Left renal cortex interstitium (tissue), 4 donors: ENCODE measurements around the gene NFYB. TPM values are rescaled to one million over a fixed set of nuclear protein-coding genes. Genes with fewer than 3 reads are reported as not detected.
"Not testable (repeated sequence)": the region's sequence is repeated elsewhere in the genome, so short reads cannot be mapped to it uniquely, and the experiment has no call there.

Experiments
- DNase-seq, 4 donors: peaks; one replicate each; pipeline ENCODE4 v3.0.0-alpha.2; 2013; ENCODE audit warnings: low read depth in 4 of 4, low spot score in 2 of 4, missing footprints in 1 of 4
- polyA plus RNA-seq, 4 donors: library from polyadenylated mRNA; unstranded; fragments of 120-200 nt; gene quantifications; one replicate each; pipeline ENCODE4 v1.2.1, GENCODE V29; 2013; ENCODE audit not compliant: insufficient read length in 4 of 4

NFYB gene
- polyA plus RNA-seq, 4 donors = 85.0 to 120 (median 95.6) TPM

DNA sequence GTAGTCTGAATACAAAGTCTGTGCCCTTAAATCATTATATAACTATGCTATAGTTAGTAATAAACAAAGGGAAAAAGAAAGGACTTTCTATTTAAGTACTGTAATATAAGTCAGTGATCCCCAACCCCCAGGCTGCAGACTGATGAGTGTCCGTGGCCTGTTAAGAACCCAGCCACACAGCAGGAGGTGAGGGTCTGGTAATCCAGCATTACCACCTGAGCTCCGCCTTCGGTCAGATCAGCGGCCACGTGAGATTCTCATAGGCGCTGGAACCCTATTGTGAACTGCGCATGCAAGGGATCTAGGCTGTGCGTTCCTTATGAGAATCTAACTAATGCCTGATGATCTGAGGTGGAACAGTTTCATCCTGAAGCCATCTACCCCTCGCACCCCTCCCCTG lies 15.7 kb downstream of the NFYB start:
- DNase-seq = no peak

DNA sequence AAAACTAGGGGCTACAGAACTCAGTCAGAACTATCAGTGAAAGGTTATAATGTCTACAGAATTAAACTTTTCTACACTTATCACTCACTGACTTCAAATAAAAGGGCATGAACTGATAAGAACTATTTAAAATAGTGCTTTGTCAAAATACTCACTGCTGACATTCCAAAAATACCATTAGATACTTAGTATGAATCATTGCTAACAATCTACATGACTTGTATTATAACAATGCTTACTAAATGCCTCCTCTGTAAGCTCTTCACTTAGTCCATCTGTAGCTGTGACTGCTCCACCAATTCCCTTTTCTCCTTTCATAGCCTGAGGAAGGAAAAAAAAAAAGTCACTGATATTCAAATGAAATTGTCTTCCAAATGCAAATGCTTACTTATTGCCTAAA lies 17.0 kb downstream of the NFYB start:
- no peak for DNase-seq

DNA sequence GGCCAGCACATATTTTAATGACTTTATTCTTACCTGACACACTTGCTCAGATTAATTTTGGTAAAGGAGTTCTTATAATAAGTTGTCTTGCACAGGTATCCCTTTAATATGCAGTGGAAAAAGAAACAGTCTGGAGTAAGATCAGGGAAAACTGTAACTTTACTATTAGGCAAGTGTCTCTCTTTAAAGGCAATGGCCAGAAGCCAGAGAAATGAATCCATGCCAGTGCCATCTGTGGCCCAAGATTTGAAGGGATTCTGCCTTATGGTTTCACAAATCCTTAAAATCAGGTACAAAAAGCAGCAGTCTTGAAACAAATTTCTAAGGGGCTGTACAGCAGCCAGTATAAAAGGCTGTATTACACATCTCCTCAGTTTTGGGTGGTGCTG lies 22.4 kb downstream of the NFYB start:
- no peak for DNase-seq

DNA sequence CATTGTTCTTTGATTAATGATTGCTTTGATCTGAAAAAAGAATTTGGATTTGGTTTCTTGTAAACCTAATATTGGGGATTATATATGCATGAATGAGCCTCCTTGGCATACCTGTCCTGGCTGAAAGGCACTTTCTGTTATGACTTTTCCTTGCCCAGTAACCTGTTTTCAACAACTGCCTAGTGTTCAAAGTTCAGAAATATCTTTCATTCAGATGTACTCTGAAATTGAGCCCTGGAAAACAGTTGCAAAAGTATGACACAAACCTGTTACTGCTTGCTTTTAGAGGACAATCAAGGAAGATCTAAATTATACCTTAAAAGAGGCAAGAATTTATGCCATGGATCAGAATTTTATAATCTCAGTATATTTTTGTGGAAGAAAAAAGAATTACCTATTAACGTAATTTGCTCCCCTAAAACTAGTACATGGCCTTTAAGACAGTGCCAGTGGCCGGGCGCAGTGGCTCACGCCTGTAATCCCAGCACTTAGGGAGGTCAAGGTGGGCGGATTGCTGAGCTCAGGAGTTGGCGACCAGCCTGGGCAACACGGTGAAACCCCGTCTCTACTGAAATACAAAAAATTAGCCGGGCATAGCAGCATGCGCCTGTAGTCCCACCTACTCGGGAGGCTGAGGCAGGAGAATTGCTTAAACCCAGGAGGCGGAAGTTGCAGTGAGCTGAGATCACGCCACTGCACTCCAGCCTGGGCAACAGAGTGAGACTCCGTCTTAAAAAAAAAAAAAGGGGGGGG lies 23.0 kb downstream of the NFYB start:
- DNase-seq = not testable (repeated sequence)

DNA sequence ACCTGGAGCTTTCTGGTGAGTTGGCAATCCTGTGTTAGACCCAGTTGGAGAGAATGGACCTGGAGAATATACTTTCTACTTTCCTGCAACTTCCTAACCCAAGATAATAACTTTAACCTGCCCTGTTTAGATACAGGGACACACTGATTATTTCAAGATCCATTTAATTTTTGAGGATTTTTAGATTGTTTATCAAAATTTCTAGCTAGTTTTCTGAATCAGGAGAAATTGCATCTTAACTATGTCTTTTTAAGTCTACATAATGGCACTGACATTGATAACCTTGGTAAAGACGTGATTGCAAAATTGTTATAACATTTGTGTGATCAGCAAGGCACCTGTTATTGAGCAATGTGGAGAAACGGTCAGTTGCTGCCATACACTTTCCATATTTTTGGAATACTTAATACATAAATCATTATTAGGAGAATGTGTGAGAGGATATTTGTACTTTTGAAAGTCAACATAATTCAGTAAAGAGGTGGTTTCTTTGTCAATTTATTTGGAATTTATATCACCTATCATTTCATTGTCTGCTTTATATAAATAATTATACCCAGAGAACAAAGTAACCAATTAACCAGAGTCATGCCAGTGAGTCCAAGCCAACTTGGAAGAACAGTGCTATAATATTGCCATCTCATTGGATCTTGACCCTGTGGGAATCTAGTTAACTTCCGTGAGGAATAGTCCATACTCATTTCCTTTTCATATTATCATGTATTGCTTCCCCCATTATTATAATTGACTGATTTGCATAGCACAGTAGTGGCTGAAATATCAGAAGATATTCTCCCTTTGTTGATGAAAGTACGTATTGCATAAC lies 28.4 kb downstream of the NFYB start:
- no peak for DNase-seq

DNA sequence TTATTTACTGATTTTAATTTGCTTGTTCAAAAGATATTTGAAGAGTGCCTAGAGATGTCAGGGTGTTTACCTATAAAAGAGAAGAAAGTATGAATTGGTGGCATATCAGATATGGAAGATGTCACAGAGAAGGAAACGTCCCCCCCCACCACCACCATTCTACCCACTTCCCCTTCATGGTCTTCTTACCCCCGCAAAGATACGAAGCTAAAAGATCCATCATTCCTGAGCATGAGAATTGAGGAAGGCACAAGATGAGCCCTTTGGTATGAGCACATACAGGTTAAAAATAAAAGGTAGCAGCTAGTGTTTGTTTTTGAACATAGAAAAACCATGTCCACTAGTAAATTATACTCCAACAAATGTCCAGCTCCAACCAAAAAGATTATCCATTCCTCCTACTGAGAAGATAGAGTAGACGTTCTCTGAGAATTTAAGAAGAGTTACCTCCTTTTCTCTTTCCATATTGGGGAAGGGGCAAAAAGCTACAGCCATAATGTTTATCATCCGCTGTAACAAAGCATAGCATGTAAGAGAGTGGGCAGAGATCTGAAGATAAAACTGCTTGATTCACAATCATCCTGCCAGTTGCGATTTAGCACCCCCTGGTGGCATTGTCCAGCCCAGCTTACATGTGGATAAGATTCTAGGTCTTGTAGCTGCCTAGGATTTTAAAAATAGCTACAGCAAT lies 29.1 kb downstream of the NFYB start:
- DNase-seq = peak; percentile 41 to 76 (median 64)

DNA sequence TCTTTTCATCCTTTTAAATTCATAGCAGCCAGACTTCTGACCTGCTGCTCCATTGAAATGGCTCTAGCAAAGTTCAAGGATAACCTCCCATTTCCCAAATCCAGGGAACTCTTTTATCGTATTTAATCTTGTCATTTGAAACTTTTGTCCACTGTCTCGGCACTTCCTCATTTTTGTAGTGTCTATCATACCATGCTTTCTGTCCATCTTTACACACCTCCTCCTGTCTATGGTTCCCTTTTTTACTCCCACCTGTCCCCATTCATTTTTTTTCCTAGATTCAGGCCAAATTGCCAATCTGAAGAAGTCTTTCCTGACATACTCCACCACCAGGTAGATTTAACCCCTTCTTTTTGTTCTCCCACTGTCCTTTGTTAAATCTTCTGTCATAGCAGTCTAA lies 31.0 kb downstream of the NFYB start:
- no peak for DNase-seq

DNA sequence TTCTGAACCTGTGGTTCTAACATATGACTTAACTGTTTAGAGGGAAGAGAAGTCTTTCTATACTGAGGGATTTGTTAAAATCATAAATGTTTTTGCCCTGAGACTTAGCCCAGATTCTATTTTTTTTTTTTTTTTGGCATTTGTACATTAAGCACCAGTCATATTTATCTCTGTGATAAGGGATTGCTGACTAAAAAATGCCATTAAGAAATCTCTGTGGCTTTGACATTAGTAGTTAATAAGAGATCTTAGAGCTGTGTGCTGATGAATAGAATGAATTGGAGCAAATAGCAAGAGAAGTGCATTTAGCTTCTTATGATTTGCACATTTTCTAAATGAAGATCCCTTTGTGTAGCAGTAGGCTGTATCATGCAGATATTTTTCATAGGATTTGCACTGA lies 32.5 kb downstream of the NFYB start:
- no peak for DNase-seq

DNA sequence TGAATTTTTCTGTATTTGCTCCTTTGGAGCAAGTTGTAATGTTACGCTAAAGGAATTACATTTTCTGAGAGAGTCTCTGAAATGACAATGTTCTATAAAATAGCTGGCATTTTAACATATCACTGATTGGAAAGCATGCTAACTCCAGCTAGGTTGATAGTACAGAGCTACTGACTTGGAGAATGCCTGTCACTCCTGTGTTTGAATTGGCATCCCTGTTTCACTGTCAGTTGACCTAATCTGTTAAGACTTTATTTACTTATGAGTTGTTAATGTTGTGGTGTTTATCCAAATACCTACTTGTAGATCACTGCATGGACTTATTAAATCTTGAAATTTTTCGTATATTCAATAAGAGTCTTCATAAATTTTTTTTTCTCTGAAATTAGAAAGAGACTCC lies 40.1 kb downstream of the NFYB start:
- no peak for DNase-seq

DNA sequence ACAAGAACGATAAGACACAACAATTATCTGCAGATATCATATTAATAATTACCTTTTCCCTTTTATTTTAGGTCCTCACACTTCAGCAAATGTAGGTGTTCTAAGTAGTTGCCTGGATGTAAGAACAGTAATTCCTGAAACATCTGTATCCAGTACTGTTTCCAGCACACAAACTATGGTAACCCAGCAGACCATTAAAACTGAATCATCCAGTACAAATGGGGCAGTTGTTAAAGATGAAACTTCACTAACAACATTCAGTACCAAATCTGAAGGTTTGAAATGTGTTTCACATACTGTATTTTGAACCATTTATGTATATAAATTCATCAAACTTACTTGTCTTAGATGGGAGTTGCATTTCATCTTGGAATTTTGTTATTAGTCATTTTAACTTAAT lies 42.7 kb downstream of the NFYB start:
- no peak for DNase-seq

DNA sequence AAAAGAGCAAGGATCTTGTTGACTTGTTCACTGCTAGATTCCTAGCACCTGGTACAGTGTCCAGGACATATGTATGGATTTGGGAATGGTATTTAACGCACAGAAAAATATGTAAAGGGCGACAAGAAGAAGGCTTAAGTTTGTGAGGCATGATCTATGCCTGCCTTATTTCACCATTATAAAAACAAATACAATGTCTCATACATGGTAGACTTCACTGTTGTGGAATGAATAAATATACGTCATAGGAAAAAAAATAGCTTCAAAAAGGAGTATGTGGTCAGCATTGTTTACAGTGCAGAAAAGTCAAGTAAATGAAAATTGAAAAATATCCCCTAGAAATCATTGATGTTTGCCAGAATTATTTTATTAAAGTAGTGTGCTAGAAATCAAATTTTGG lies 43.7 kb downstream of the NFYB start:
- DNase-seq = no peak

DNA sequence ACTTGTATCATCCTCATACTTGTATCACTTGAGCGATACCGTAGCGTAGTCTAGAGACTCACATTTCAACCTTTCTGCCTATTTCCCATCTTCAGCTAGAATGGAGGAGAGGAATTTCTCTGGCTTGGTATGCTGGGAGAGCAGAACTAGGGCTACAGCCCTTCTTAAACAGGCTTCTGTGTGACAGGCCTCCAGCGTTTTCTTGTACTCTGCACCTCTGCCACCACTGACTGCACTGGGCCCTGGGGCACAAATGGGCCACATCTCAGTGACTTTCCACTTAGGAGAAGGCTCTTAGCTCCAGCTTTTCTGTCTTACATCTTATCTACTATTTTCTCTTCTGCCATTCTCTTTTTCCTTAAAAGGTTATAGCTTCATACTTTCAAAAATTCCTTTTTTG lies 46.9 kb downstream of the NFYB start:
- DNase-seq = no peak

DNA sequence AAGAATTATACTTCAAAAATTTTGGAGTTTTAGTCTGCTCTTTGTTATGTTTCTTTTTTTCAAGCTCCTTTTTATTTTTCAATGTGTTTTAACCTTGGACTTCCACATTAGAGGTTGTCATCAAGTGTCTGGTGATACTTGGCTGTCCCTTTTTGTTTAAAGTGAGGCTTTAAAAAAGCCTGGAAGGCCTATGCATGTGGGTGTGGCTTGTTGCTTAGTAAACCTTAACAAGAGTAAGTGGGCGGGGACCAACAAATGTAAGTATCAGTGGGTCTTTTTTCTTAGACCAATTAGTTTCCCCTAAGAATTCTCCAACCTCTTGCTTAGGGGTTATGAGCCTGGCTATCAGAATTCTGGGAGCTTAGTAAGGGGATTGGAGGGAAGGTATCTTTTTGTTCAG lies 47.3 kb downstream of the NFYB start:
- no peak for DNase-seq

DNA sequence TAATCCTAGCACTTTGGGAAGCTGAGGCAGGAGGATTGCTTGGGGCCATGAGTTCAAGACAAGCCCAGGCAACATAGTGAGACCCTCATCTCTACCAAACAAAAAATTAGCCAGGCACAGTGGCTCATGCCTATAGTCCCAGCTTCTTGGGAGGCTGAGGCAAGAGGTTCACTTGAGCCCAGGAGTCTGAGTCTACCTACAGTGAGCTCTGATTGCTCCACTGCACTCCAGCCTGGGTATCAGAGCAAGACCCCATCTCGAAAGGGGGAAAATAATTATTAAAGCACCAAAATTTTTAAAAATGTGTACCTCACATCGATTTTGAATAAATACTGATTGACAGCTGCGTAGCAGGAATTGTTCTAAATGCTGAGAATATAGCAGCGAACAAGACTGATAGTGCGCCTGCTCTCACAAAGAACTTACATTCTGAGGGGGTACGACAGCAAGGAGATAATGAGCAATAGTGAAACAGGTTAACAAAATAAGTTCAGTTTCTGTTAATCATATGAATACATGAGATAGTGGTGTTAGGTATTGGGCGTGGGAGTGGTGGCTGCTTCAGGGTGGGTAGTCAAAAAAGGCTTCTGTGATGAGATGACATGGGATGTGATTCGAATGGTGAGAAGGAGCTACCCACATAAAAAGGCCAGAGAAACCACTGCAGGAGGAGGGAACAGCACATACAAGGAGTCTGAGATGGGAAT lies 54.1 kb downstream of the NFYB start:
- DNase-seq = no peak

DNA sequence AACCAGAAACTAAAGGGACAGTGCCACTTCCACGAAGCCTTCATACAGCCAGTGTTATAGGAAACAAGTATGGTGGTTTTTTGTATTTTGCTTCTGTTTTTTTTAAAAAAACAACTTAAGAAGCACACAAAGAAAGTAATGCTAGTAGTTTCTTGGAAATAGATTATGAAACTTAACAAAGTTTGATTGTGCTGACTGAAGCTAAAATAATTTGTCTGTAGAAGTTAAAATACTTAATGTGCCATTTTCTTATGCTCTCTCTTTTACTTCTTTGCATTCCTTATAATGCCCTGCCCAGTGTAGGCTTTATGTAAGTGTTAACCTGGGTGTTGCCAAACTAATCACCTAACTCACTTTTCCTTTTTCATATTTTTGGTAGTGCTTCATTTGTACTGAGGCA lies 57.2 kb downstream of the NFYB start:
- no peak for DNase-seq

DNA sequence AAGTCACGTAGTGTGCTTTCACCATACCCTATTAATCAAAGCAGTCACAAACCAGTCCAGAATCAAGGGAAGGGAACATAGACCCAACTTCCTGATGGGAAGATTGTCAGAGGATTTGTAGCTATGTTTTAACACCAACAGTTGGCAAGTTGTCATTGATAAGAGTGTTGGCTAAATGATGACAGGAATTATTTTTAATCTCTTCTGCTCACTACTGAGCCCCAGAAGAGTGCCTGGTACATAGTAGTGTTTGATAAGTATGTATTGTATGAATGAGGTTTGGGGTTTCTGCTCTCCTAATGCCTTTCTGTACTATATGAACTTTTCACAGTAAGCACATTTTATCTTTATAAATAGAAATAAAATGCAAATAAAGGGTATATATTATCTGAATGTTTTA lies 59.0 kb downstream of the NFYB start:
- DNase-seq = no peak

DNA sequence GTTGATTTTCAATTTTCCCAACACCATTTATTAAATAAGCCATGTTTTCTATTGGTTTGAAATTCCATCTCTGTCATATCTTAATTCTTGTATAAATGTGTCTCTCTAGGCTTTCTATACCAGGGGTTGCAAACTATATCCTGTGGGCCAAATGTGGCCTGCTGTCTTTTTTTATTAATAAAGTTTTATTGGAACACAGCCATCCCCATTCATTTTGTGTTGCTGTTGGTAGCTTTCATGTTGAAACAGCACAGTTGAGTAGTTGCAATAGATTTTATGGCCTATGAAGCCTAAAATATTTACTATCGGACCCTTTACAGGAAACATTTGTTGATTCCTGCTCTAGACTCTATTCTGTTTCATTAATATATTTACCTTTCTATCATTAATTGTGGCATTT lies 64.3 kb downstream of the NFYB start:
- no peak for DNase-seq

DNA sequence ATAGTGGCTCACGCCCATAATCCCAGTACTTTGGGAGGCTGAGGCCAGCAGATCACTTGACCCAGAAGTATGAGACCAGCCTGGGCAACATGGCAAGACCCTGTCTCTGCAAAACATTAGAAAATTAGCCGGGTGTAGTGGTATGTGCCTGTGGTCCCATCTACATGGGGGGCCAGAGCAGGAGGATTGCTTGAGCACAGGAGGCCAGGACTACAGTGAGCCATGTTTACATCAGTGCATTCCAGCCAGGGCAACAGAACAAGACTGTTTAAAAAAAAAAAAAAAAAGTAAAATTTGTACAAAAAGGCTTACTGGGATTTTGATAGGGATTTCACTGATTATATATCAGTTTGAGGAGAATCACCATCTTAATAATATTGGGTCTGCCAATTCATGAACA lies 65.9 kb downstream of the NFYB start:
- DNase-seq = no peak
